VCaP (cell line): ENCODE data around the gene GDI1.
"Not testable (repeated sequence)": the region's sequence is repeated elsewhere in the genome, so short reads cannot be mapped to it uniquely, and the experiment has no call there.

Experiments
- H3K27ac ChIP-seq: fragments of 450-650 bp; 2 replicates; pipeline ENCODE4 v1.5.1; 2017
- CTCF ChIP-seq: fragments of 450-650 bp; conservative IDR thresholded peaks from 2 replicates; pipeline ENCODE4 v1.5.1; 2017; ENCODE audit warnings: mild to moderate bottlenecking, moderate library complexity

GDI1 gene

GRCh38 chrX:154436983-154437752, at the start of gene GDI1:
Gene GDI1, plus strand, starts transcription at chrX:154437154. Its CDS starts 101 bp downstream, at chrX:154437255.
- peak within 1 kb of the TSS; percentile 84 for H3K27ac ChIP-seq
- no peak for TF ChIP-seq CTCF

- H3K27ac ChIP-seq = not testable (repeated sequence)
These were observed 48.9 kb upstream of the GDI1 start for GRCh38 chrX:154388094-154388493.

GRCh38 chrX:154388649-154389048, 48.3 kb upstream of the GDI1 start:
- H3K27ac ChIP-seq = not testable (repeated sequence)

DNA sequence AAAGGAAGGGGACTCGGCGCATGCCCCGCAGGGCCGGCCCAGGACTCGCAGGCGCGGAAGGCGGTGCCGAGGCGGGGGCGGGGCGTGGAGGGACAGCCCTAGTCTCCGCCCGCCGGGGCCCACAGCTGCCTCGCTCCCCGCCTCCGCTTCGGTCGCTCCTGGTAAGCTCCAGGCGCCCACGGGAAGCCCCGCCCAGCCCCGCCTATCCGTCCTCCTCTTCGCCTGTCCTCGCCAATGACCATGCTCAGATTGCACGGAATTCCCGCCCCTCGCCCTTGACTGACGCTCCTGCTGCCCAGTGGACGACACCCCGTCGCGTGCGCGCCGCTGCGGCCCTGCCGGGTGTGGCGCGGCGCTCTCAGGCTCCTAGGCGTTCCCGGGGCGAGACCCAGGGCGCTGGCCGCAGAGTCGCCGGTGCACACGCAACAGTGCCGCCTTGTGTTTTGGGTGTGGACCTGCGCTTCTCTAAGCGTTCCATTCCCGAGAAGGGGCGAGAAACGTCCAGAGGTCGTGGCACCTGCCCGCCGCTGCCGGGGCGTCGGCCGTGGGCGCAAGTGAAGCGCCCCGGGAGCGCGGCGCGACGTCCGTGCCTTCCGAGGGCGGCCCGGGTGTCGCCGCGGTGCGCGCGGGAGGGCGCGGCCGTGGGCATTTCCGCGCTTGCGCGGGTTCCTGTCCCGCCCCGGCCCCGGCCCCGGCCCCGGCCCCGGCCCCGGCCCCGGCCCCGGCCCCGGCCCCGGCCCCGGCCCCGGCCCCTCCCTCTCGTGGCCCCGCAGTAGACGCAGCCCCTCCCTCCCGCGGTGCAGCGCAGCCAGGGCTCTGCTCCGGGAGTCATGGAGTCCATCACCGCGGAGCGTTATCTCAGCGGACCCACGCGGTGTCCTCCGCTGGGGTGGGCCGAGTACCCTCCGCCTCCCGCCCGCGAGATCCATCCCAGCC, 46.9 kb upstream of the GDI1 start:
- H3K27ac ChIP-seq = not testable (repeated sequence)

DNA sequence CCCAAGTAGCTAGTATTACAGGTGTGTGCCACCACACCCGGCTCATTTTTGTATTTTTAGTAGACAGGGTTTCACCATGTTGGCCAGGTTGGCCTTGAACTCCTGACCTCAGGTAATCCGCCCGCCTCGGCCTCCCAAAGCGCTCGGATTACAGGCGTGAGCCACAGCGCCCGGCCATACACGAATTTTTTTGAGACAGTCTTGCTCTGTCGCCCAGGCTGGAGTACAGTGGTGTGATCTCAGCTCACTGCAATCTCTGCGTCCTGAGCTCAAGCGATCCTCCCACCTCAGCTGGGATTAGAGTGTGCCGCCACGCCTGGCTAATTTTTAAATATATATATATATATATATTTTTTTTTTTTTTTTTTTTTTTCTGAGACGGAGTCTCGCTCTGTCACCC, 40.6 kb upstream of the GDI1 start:
- 0 out of 2 replicates have a peak overlapping the region, but pooled peaks have one; percentile 97 for H3K27ac ChIP-seq

DNA sequence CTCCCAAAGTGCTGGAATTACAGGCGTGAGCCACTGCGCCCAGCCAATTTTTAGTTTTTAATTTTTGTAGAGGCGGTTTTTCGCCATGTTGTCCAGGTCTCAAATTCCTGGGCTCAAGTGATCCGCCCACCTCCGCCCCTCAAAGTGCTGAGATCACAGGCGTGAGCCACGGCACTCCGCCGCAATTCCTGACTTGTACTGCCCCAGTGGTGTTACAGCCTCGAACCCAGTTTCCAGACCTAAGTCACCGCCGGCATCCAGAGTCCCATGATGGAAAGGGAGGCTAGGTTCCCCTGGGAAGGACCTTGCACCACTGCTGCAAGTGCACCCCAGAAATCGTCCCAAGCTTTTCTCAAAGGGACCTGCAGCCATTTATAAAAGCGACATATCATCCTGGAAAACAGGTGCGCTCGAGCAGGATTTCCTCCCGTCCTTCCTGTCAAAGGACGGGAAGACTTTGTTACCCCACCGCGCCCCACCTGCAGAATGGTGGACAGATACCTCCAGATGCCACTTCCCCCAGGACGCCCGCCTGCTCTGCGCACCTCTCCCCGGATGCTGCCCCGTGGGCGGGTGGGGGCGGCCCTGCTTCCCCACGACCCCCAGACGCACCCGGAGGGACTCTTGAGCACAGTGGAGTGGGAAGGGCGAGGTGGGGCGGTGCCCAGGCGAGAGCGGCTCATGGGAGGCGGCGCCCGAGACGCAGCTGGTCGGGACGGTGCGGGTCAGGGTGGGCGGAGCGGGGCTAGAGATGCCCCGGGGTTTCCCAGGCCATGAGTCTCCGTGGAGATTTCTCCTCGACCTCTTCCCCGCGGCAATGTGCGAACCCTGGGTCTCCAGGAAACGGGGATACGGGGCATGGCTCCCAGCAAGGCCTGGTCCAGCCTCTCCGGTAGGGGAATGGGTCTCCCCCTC, 39.7 kb upstream of the GDI1 start:
- H3K27ac ChIP-seq = peak overlapping the region; percentile 97
- TF ChIP-seq CTCF = no peak

DNA sequence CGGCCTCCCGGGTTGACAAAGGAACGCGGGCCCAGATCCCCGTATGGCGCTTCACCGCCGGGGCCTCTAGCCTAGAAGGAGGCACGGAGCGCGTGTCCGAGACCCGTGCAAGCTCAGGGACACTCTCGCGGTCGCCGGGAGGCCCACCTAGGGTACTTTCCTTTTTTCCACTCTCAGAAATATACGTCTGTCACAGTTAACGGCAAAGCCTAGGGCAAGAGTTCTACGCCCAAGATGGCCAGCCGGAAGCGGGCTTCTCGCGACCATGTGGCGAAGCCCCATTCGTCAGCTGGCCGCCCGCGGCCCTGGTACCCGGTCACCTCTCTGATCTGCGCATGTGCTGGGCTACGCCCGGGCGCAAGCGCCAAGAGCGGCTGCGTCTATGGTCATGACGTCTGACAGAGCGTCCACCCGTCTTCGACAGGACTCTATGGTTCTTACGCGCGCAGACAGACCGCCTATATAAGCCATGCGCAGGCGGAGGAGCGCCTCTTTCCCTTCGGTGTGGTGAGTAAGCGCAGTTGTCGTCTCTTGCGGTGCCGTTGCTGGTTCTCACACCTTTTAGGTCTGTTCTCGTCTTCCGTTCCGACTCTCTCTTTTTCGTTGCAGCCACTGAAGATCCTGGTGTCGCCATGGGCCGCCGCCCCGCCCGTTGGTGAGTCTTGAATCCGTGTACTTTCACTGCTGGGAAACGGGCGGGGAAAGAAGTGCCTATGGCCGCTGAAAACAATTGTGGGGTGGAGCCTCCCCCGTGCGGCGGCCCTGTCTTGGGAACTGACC, 38.9 kb upstream of the GDI1 start, which contains the start of gene RPL10:
RPL10 (plus strand) TSS at position 490 of the 780 bp plus-strand sequence; CDS start at position 633, 143 bp downstream.
- peak within 1 kb of the TSS; percentile 97 for H3K27ac ChIP-seq
- no peak for TF ChIP-seq CTCF

DNA sequence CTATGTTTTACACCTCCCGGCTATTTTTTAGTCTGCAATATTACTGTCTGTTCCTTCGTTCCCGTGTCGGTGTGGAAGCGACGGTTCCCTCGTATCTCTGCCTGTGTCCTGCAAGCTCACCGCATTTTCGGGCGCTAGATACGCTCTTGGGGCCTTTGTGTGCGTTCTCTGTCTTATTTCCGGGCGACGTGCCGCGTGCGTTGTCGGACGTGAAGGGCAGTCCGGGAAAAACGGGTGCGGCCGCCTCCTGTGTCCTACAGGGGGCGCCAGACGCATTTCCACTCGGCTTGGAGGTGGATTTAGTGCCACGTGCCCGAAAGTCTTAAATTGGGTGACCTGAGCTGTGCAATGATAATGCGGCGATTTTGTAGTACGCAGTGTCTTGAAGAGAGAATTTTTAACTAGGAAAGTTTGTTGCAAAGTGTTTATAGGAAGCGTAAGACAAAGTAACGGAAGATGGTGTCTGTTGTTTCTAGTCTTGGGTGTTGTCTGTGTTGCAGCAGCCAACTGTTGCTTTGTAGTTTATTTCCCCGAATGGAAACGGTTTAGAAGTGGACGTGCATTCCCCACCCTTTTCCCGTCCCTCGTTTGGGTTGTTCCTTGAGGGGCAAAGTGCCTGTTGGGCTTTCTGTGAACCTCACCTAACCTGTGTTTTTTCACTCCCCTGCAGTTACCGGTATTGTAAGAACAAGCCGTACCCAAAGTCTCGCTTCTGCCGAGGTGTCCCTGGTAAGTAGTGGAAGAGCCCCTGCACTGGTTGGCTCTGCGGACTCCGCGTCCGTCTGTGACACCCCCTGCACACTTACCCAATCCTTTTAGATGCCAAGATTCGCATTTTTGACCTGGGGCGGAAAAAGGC, 38.1 kb upstream of the GDI1 start:
- peak; percentile 90 for TF ChIP-seq CTCF
- H3K27ac ChIP-seq = peak overlapping the region; percentile 97
